HCT116 (cell line): ENCODE data around the gene TRIM38. TPM values are rescaled to one million over a fixed set of nuclear protein-coding genes. Genes with fewer than 3 reads are reported as not detected.

Experiments used
- ATAC-seq: fragments of 200-7000 bp; cut with Tn5 transposase; 2 replicates; pipeline ENCODE4 v1.9.1; 2020; ENCODE audit warnings: mild to moderate bottlenecking, moderate library complexity
- BruUV-seq: library from RNA; stranded (reverse); fragments of 400-500 nt; replicated peaks from 2 replicates; lab custom pipeline; 2021; lab: Mats Ljungman, UMichigan
- CTCF ChIA-PET: fragments of 300-600 bp; sonication (Branson Sonifier 250); formaldehyde crosslinking; loops from one replicate; lab custom pipeline; 2021; ENCODE audit warnings: antibody characterized with exemption; lab: Charles Lee
- POLR2A ChIA-PET: fragments of 300-600, 350-600 bp; sonication (Branson Sonifier 250); formaldehyde crosslinking; loops from one replicate; lab custom pipeline; 2021; ENCODE audit warnings: antibody characterized with exemption; lab: Charles Lee
- RAD21 ChIA-PET, 2 experiments: fragments of 300-600 bp; sonication (Branson Sonifier 250); formaldehyde crosslinking; loops; one replicate each; lab custom pipeline; 2023; ENCODE audit warnings: low total read pairs in 2 of 2; ENCODE audit not compliant: uncharacterized antibody in 2 of 2, unreplicated experiment in 2 of 2, low non-redundant PET in 1 of 2; lab: Charles Lee
- DNase-seq: peaks from one replicate; pipeline ENCODE4 v3.0.0-alpha.2; 2010; ENCODE audit warnings: low read depth, low spot score
- H2AFZ ChIP-seq: fragments of 200-600 bp; shearing (Covaris generic), sonication (generic); 2 replicates; pipeline ENCODE4 v1.6.1; 2017; ENCODE audit warnings: low read depth, mixed run types, mixed read lengths, antibody characterized with exemption, low read length; ENCODE audit not compliant: poor library complexity, severe bottlenecking
- H3K27ac ChIP-seq: 2 replicates; pipeline ENCODE4 v1.5.1; 2012; ENCODE audit warnings: low read depth, low read length
- H3K27me3 ChIP-seq: fragments of 200-600 bp; sonication (generic); 2 replicates; pipeline ENCODE4 v1.6.1; 2016; ENCODE audit warnings: mixed run types, low read length, mixed read lengths; ENCODE audit not compliant: insufficient read depth
- H3K36me3 ChIP-seq, 2 experiments: fragments of 200-500 bp in 1 of 2; fragments of 200-600 bp in 1 of 2; sonication (Bioruptor generic) in 1 of 2; sonication (generic) in 1 of 2; 2 replicates each; pipeline versions ENCODE4 v1.5.1 to v1.6.1; 2014 to 2016; ENCODE audit warnings: low read length in 2 of 2, inconsistent platforms in 1 of 2, mixed read lengths in 1 of 2, mixed run types in 1 of 2; ENCODE audit not compliant: insufficient read depth in 2 of 2, control insufficient read depth in 1 of 2
- H3K4me1 ChIP-seq, 2 experiments: fragments of 200-600 bp in 1 of 2; sonication (generic) in 1 of 2; 2 replicates each; pipeline versions ENCODE4 v1.5.1 to v1.6.1; 2012 to 2017; ENCODE audit warnings: low read length in 2 of 2, inconsistent platforms in 1 of 2, mild to moderate bottlenecking in 1 of 2, mixed read lengths in 1 of 2, mixed run types in 1 of 2, moderate library complexity in 1 of 2; ENCODE audit not compliant: insufficient read depth in 2 of 2, control insufficient read depth in 1 of 2
- H3K4me2 ChIP-seq: fragments of 200-600 bp; sonication (generic); 2 replicates; pipeline ENCODE4 v1.6.1; 2017; ENCODE audit warnings: mixed run types, low read length, mixed read lengths
- H3K4me3 ChIP-seq, 2 experiments: fragments of 200-600 bp in 1 of 2; sonication (generic) in 1 of 2; replicated peaks in 1 of 2; 2 replicates each; pipeline ENCODE4 v1.5.1; 2011 to 2016; ENCODE audit warnings: low read length in 2 of 2, control low read depth in 1 of 2, low read depth in 1 of 2, mild to moderate bottlenecking in 1 of 2, mixed read lengths in 1 of 2, mixed run types in 1 of 2
- H3K79me2 ChIP-seq: fragments of 200-600 bp; sonication (generic); 2 replicates; pipeline ENCODE4 v1.6.1; 2017; ENCODE audit warnings: mild to moderate bottlenecking, mixed run types, low read length, moderate library complexity, mixed read lengths; ENCODE audit not compliant: insufficient read depth
- H3K9ac ChIP-seq: fragments of 200-600 bp; sonication (generic); 2 replicates; pipeline ENCODE4 v1.6.1; 2016; ENCODE audit warnings: low read length, mixed read lengths
- H3K9me2 ChIP-seq: fragments of 200-600 bp; sonication (generic), shearing (Covaris generic); 2 replicates; pipeline ENCODE4 v1.6.1; 2017; ENCODE audit warnings: mixed run types, mild to moderate bottlenecking, moderate library complexity; ENCODE audit not compliant: insufficient read depth
- H3K9me3 ChIP-seq, 2 experiments: fragments of 200-500 bp in 1 of 2; fragments of 200-600 bp in 1 of 2; sonication (Bioruptor generic) in 1 of 2; sonication (generic) in 1 of 2; 2 replicates each; pipeline ENCODE4 v1.6.1; 2014 to 2017; ENCODE audit warnings: low read length in 2 of 2, mixed read lengths in 2 of 2, inconsistent platforms in 1 of 2, low read depth in 1 of 2, mild to moderate bottlenecking in 1 of 2, mixed run types in 1 of 2, moderate library complexity in 1 of 2; ENCODE audit not compliant: control insufficient read depth in 1 of 2, insufficient read depth in 1 of 2
- H4K20me1 ChIP-seq: fragments of 200-600 bp; sonication (generic), shearing (Covaris generic); 2 replicates; pipeline ENCODE4 v1.6.1; 2017; ENCODE audit warnings: mixed run types, mild to moderate bottlenecking, moderate library complexity; ENCODE audit not compliant: insufficient read depth
- ATF3 ChIP-seq: IDR thresholded peaks from 2 replicates; pipeline ENCODE4 v1.6.1; 2012
- CBX3 ChIP-seq: IDR thresholded peaks from 2 replicates; pipeline ENCODE4 v1.6.1; 2012; ENCODE audit warnings: low read depth
- CEBPB ChIP-seq: IDR thresholded peaks from 2 replicates; pipeline ENCODE4 v1.6.1; 2012; ENCODE audit warnings: low read depth
- EGR1 ChIP-seq: IDR thresholded peaks from 2 replicates; pipeline ENCODE4 v1.6.1; 2012; ENCODE audit warnings: low read depth
- ELF1 ChIP-seq: IDR thresholded peaks from 2 replicates; pipeline ENCODE4 v1.6.1; 2012; ENCODE audit warnings: low read depth, borderline replicate concordance
- EZH2 ChIP-seq: fragments of 200-600 bp; sonication (generic); IDR thresholded peaks from 2 replicates; pipeline ENCODE4 v1.6.1; 2017; ENCODE audit warnings: antibody characterized with exemption, mixed run types
- EZH2phosphoT487 ChIP-seq: fragments of 200-600 bp; IDR thresholded peaks from 2 replicates; pipeline ENCODE4 v1.6.1; 2018; ENCODE audit warnings: antibody characterized with exemption, borderline replicate concordance
- FOSL1 ChIP-seq: IDR thresholded peaks from 2 replicates; pipeline ENCODE4 v1.6.1; 2012; ENCODE audit warnings: low read depth
- JUND ChIP-seq: IDR thresholded peaks from 2 replicates; pipeline ENCODE4 v1.6.1; 2012
- POLR2A ChIP-seq: IDR thresholded peaks from 2 replicates; pipeline ENCODE4 v1.7.0; 2011; ENCODE audit warnings: borderline replicate concordance; ENCODE audit not compliant: insufficient read depth, insufficient read length; ENCODE audit errors: extremely low read depth
- POLR2AphosphoS5 ChIP-seq: IDR thresholded peaks from 2 replicates; pipeline ENCODE4 v1.6.1; 2011; ENCODE audit warnings: mild to moderate bottlenecking, low read depth, low read length, moderate library complexity
- RAD21 ChIP-seq: IDR thresholded peaks from 2 replicates; pipeline ENCODE4 v1.6.1; 2012; ENCODE audit warnings: low read depth, mild to moderate bottlenecking
- SIN3A ChIP-seq: IDR thresholded peaks from 2 replicates; pipeline ENCODE4 v1.6.1; 2012; ENCODE audit warnings: low read depth
- SP1 ChIP-seq: IDR thresholded peaks from 2 replicates; pipeline ENCODE4 v1.6.1; 2012; ENCODE audit warnings: low read depth
- SRF ChIP-seq: IDR thresholded peaks from 2 replicates; pipeline ENCODE4 v1.6.1; 2012; ENCODE audit warnings: low read depth
- TCF7L2 ChIP-seq: IDR thresholded peaks from 2 replicates; pipeline ENCODE4 v1.7.0; 2011; ENCODE audit warnings: borderline replicate concordance, inconsistent platforms; ENCODE audit not compliant: insufficient read depth, insufficient read length; ENCODE audit errors: extremely low read depth
- ZNF274 ChIP-seq: fragments of 200-500 bp; sonication (Bioruptor generic); IDR thresholded peaks from 2 replicates; pipeline ENCODE4 v1.6.1; 2014; ENCODE audit warnings: mild to moderate bottlenecking, low read depth, low read length, inconsistent platforms
- intact Hi-C: fragments of 100-400 bp; cut with micrococcal nuclease; formaldehyde crosslinking; loops from 2 replicates; pipeline ENCODE4 v1.10.0; 2022
- total RNA-seq: library from RNA; stranded (reverse); gene quantifications from one replicate; pipeline ENCODE4 v1.2.1, GENCODE V29; 2021; ENCODE audit not compliant: unreplicated experiment
- TF ChIP-seq, protein P1 (sequence below), 3 experiments: fragments of 200-600 bp in 1 of 3; sonication (generic) in 1 of 3; IDR thresholded peaks in 2 of 3; conservative IDR thresholded peaks in 1 of 3; 2 replicates each; pipeline ENCODE4 v1.5.1; 2012 to 2017; ENCODE audit warnings: low read depth in 2 of 3, low read length in 2 of 3, antibody characterized with exemption in 1 of 3, borderline replicate concordance in 1 of 3, control low read depth in 1 of 3, mild to moderate bottlenecking in 1 of 3, mixed read lengths in 1 of 3, mixed run types in 1 of 3, moderate library complexity in 1 of 3; ENCODE audit not compliant: insufficient read depth in 1 of 3
- TF ChIP-seq, protein P2 (sequence below): IDR thresholded peaks from 2 replicates; pipeline ENCODE4 v1.6.1; 2012; ENCODE audit warnings: low read depth

TRIM38 gene
- total RNA-seq, 1 experiment from 2014 or later = 9.6 TPM

GRCh38 chr6:26031595-26032339 lies 69.2 kb downstream of the TRIM38 start:
- no peaks in the 10 kb centered on the region for H3K9me3 ChIP-seq
- ATAC-seq (peak; percentile 66), DNase-seq (peak; percentile 99)
- H4K20me1 ChIP-seq = no peaks in the 10 kb centered on the region
- intact Hi-C loops = loop anchor here (1.0 to 5.0 kb wide), 4 partner anchors 24 to 1101 kb away; a partner anchor contains a TSS
- POLR2A ChIA-PET = interaction anchor here (0.8 to 9.7 kb wide), 26 partner anchors 9 to 1861 kb away, joined by 3 to 227 read pairs (median 7); a partner anchor contains a TSS
- H3K36me3 ChIP-seq = no peaks in the 10 kb centered on the region
- H3K79me2 ChIP-seq = no peaks in the 10 kb centered on the region
- CTCF ChIA-PET = interaction anchor here (1.0 to 1.7 kb wide), 2 partner anchors 9 to 32 kb away, joined by 3 to 4 read pairs; no protein-coding TSS in a partner anchor
- peak overlapping the region; percentile 98 for H3K27ac ChIP-seq
- no peaks in the 10 kb centered on the region for H3K9me2 ChIP-seq
- no peaks in the 10 kb centered on the region for H3K27me3 ChIP-seq
- BruUV-seq = TSS peak; percentile 88
- peak overlapping the region; percentile 70 to 74 for H3K4me3 ChIP-seq
- H3K9ac ChIP-seq = peak overlapping the region; percentile 88
- no peak overlapping the region for H2AFZ ChIP-seq
- RAD21 ChIA-PET = no interaction called here
- peak overlapping the region; percentile 70 for H3K4me2 ChIP-seq
- H3K4me1 ChIP-seq = peaks cover 51 to 87% of the 10 kb centered on the region in 2 experiments
- TF ChIP-seq CEBPB (peak; percentile 73), SP1 (peak; percentile 96), RAD21 (peak; percentile 5; the same call in 1 of the 2 replicates), SRF (peak; percentile 20; the same call in 1 of the 2 replicates), JUND (peak; percentile 59), ZNF274 (no peak), POLR2AphosphoS5 (peak; percentile 99), EZH2phosphoT487 (no peak), FOSL1 (no peak), ELF1 (no peak; the same call in 1 of the 2 replicates), SIN3A (peak; percentile 100), TCF7L2 (peak; percentile 32), EZH2 (no peak), CBX3 (peak; percentile 70; the same call in 1 of the 2 replicates), ATF3 (no peak), POLR2A (peak; percentile 99), EGR1 (0 out of 2 replicates have a peak, but pooled peaks have one; percentile 26)
- TF ChIP-seq, protein P1, sequence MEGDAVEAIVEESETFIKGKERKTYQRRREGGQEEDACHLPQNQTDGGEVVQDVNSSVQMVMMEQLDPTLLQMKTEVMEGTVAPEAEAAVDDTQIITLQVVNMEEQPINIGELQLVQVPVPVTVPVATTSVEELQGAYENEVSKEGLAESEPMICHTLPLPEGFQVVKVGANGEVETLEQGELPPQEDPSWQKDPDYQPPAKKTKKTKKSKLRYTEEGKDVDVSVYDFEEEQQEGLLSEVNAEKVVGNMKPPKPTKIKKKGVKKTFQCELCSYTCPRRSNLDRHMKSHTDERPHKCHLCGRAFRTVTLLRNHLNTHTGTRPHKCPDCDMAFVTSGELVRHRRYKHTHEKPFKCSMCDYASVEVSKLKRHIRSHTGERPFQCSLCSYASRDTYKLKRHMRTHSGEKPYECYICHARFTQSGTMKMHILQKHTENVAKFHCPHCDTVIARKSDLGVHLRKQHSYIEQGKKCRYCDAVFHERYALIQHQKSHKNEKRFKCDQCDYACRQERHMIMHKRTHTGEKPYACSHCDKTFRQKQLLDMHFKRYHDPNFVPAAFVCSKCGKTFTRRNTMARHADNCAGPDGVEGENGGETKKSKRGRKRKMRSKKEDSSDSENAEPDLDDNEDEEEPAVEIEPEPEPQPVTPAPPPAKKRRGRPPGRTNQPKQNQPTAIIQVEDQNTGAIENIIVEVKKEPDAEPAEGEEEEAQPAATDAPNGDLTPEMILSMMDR (IDR thresholded peaks at IDR 0.05 in 2 of 3, conservative IDR thresholded peaks at IDR 0.05 in 1 of 3; ENCODE audit: borderline replicate concordance in 1 of 3, insufficient read depth in 1 of 3, low read depth in 2 of 3, low read length in 2 of 3) = no peak
- TF ChIP-seq, protein P2, sequence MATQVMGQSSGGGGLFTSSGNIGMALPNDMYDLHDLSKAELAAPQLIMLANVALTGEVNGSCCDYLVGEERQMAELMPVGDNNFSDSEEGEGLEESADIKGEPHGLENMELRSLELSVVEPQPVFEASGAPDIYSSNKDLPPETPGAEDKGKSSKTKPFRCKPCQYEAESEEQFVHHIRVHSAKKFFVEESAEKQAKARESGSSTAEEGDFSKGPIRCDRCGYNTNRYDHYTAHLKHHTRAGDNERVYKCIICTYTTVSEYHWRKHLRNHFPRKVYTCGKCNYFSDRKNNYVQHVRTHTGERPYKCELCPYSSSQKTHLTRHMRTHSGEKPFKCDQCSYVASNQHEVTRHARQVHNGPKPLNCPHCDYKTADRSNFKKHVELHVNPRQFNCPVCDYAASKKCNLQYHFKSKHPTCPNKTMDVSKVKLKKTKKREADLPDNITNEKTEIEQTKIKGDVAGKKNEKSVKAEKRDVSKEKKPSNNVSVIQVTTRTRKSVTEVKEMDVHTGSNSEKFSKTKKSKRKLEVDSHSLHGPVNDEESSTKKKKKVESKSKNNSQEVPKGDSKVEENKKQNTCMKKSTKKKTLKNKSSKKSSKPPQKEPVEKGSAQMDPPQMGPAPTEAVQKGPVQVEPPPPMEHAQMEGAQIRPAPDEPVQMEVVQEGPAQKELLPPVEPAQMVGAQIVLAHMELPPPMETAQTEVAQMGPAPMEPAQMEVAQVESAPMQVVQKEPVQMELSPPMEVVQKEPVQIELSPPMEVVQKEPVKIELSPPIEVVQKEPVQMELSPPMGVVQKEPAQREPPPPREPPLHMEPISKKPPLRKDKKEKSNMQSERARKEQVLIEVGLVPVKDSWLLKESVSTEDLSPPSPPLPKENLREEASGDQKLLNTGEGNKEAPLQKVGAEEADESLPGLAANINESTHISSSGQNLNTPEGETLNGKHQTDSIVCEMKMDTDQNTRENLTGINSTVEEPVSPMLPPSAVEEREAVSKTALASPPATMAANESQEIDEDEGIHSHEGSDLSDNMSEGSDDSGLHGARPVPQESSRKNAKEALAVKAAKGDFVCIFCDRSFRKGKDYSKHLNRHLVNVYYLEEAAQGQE = no peak
